ENCODE measurements around the gene PPP1R16B.

The PPP1R16B gene

DNA sequence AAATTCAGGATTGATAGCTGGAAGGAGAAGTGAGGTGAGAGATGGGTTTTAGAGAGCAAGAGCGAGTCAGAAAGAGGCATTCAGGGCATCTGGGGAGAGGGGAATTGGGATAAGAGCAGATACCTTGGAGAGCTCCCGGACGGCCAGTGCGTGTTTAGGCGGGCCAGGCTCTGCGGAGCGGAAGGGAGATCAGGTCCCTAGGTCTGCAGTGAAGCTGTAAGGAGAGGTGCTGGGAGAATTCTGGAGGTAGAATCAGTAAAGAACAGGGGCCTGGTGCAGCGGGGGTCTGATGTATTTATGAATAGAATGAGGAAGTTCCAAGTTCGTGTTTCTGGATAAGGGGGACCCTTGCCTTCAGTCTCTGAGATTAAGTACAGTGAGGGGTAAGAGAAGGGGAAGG is 73.4 kb downstream of the PPP1R16B start:
- ChIA-PET CTCF (interaction anchor here (0.7 to 1.1 kb wide), 4 partner anchors 14 to 220 kb away, joined by 3 to 7 read pairs (median 4); partner anchors contain the start of gene FAM83D), POLR2A (no interaction called here)
- TF ChIP-seq ZNF174 (tag by site-specific recombination; IDR thresholded peaks at IDR 0.05) (no peak), ZNF571 (tag by site-specific recombination; IDR thresholded peaks at IDR 0.05) (no peak), ZNF426 (tag by site-specific recombination; IDR thresholded peaks at IDR 0.05) (no peak), ZNF169 (tag by site-specific recombination; IDR thresholded peaks at IDR 0.05) (no peak)
- TF ChIP-seq, protein P1, sequence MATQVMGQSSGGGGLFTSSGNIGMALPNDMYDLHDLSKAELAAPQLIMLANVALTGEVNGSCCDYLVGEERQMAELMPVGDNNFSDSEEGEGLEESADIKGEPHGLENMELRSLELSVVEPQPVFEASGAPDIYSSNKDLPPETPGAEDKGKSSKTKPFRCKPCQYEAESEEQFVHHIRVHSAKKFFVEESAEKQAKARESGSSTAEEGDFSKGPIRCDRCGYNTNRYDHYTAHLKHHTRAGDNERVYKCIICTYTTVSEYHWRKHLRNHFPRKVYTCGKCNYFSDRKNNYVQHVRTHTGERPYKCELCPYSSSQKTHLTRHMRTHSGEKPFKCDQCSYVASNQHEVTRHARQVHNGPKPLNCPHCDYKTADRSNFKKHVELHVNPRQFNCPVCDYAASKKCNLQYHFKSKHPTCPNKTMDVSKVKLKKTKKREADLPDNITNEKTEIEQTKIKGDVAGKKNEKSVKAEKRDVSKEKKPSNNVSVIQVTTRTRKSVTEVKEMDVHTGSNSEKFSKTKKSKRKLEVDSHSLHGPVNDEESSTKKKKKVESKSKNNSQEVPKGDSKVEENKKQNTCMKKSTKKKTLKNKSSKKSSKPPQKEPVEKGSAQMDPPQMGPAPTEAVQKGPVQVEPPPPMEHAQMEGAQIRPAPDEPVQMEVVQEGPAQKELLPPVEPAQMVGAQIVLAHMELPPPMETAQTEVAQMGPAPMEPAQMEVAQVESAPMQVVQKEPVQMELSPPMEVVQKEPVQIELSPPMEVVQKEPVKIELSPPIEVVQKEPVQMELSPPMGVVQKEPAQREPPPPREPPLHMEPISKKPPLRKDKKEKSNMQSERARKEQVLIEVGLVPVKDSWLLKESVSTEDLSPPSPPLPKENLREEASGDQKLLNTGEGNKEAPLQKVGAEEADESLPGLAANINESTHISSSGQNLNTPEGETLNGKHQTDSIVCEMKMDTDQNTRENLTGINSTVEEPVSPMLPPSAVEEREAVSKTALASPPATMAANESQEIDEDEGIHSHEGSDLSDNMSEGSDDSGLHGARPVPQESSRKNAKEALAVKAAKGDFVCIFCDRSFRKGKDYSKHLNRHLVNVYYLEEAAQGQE (tag by site-specific recombination; IDR thresholded peaks at IDR 0.05), result peak; percentile 98

DNA sequence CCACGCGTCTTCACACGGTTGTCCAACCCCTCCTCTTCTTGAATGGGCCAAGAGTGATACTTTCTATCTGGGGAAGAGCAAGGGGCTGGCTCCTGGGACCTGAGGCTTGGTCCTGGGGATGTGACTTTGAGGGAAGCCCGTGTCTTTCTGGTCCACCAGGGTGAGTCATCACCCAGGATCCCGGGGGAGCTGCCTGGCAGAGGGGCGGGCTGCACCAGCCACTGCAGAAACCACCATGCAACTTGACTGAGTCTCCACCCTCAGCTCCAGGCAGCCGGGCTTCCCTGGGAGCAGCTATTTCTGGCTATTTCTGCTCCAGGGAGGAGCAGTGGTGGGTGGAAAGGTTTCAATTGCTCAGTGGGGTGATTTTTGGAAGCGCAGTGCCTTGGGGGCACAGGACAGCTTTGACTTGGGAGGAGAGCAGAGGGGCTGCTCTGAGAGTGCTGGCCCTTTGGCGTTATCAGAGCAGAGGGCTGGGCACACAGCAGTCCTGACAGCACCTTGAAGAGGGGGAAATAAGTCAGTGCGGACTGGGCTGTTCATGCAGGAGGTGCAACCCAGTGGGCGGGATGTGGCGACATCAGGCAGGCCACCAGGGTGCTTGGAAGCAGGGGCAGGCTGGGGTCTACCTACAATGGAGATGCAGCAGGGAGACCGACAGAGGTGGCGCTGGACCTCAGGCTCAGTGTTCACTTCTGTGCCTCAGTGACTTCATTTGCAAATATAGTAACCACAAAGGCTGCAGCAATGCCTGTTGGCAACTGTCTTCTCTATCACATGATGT is 75.6 kb downstream of the PPP1R16B start:
- no peak overlapping the region for H3K4me3 ChIP-seq (ENCODE audit: low read depth, low read length)
- TF ChIP-seq ZNF623 (tag by site-specific recombination; IDR thresholded peaks at IDR 0.05) (no peak), ZNF433 (tag by site-specific recombination; IDR thresholded peaks at IDR 0.05; ENCODE audit: low read depth) (no peak), ZSCAN16 (tag by site-specific recombination; IDR thresholded peaks at IDR 0.05) (no peak), ZNF394 (tag by site-specific recombination; IDR thresholded peaks at IDR 0.05; ENCODE audit: borderline replicate concordance) (no peak), ZNF341 (tag by site-specific recombination; IDR thresholded peaks at IDR 0.05; ENCODE audit: low read depth) (peak; percentile 51; the same call in 1 of the 2 replicates), ZFHX2 (tag by site-specific recombination; conservative IDR thresholded peaks at IDR 0.05) (no peak; the same call in none of the 2 replicates), GLIS1 (tag by site-specific recombination; IDR thresholded peaks at IDR 0.05) (peak; percentile 37; the same call in 1 of the 2 replicates), ZNF202 (tag by site-specific recombination; IDR thresholded peaks at IDR 0.05; ENCODE audit: borderline replicate concordance) (no peak), ZNF391 (tag by site-specific recombination; IDR thresholded peaks at IDR 0.05; ENCODE audit: borderline replicate concordance, low read depth) (no peak), ZIC2 (tag by site-specific recombination; IDR thresholded peaks at IDR 0.05) (peak; percentile 77), ZNF19 (tag by site-specific recombination; IDR thresholded peaks at IDR 0.05; ENCODE audit: low read depth) (no peak), ZNF621 (tag by site-specific recombination; IDR thresholded peaks at IDR 0.05) (no peak), ZNF292 (tag by site-specific recombination; IDR thresholded peaks at IDR 0.05; ENCODE audit: borderline replicate concordance, low read depth) (no peak), ZNF416 (tag by site-specific recombination; IDR thresholded peaks at IDR 0.05) (no peak), ZFP69B (tag by site-specific recombination; IDR thresholded peaks at IDR 0.05) (no peak), INSM2 (tag by site-specific recombination; IDR thresholded peaks at IDR 0.05) (no peak), ZNF18 (tag by site-specific recombination; IDR thresholded peaks at IDR 0.05) (no peak), KLF8 (tag by site-specific recombination; IDR thresholded peaks at IDR 0.05) (no peak), ZNF664 (tag by site-specific recombination; IDR thresholded peaks at IDR 0.05) (no peak), ZNF585B (tag by site-specific recombination; IDR thresholded peaks at IDR 0.05) (no peak), ZSCAN18 (tag by site-specific recombination; IDR thresholded peaks at IDR 0.05) (no peak), ZBTB8A (tag by site-specific recombination; IDR thresholded peaks at IDR 0.05) (no peak)

More for the DNA sequence above, 73.4 kb downstream of the PPP1R16B start:
- Histone ChIP-seq H3K36me3 (ENCODE audit: control insufficient read depth in 2 of 2, insufficient read depth in 1 of 2, low read length in 2 of 2) (no peaks in the 10 kb centered on the region), H3K4me3 (ENCODE audit: low read depth, low read length) (no peak overlapping the region), H3K9me3 (ENCODE audit: control insufficient read depth, insufficient read depth, low read depth, low read length) (no peaks in the 10 kb centered on the region), H3K4me1 (ENCODE audit: control insufficient read depth, insufficient read depth, low read length) (no peaks in the 10 kb centered on the region), H3K27ac (ENCODE audit: extremely low read depth, low read depth, low read length) (no peak overlapping the region)

More for the DNA sequence above, 75.6 kb downstream of the PPP1R16B start:
- ChIA-PET CTCF (interaction anchor here (2.6 kb wide), 1 partner anchor 12 kb away, joined by 22 read pairs; no protein-coding TSS in a partner anchor), POLR2A (no interaction called here)
- no peaks in the 10 kb centered on the region for H3K9me3 ChIP-seq (ENCODE audit: control insufficient read depth, insufficient read depth, low read depth, low read length)
- H3K27ac ChIP-seq (ENCODE audit: extremely low read depth, low read depth, low read length), result no peak overlapping the region
- no peaks in the 10 kb centered on the region for H3K4me1 ChIP-seq (ENCODE audit: control insufficient read depth, insufficient read depth, low read length)
- no peaks in the 10 kb centered on the region for H3K36me3 ChIP-seq (ENCODE audit: control insufficient read depth in 2 of 2, insufficient read depth in 1 of 2, low read length in 2 of 2)
